HG02973 (cell line): Measurements from ENCODE around the gene C11orf86.
"Not testable (repeated sequence)": the region's sequence is repeated elsewhere in the genome, so short reads cannot be mapped to it uniquely, and the experiment has no call there.

Experiments
- ATAC-seq: cut with Tn5 transposase; IDR thresholded peaks from one replicate; pipeline ENCODE4 v1.9.1; 2021; ENCODE audit warnings: moderate library complexity; ENCODE audit not compliant: unreplicated experiment

The C11orf86 gene

DNA sequence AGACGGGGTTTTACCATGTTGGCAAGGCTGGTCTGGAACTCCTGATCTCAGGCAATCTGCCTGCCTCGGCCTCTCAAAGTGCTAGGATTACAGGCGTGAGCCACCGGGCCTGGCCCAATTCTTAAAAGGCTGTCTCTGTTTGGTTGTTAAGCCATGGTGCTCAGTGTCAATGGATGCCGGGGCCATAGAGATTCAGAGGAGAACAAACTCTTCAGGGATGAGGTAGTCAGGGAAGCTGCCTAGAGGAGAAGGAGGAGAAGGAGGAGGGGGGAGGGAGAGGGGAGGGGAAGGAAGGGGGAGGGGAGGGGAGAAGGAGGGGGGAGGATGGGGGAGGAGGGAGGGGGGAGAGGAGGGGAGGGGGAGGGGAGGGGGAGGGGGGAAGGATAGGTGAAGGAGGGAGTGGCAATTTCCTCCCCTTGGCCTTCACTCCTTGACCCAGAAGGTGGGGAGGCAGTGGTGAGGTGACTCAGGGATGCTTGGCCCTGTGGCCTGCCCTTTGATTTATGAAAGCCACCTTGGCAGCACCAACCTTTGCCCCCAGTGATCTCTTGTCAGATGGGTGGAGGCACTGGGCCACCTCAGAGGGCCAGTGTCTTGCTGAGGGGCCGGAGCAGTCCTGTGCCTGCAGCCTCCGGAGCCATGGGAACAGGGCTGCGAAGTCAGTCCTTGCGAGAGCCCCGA lies at the start of gene C11orf86:
C11orf86 (plus strand) TSS at position 581 of the 681 bp plus-strand sequence; CDS start at position 640, 59 bp downstream.
- no peak for ATAC-seq

DNA sequence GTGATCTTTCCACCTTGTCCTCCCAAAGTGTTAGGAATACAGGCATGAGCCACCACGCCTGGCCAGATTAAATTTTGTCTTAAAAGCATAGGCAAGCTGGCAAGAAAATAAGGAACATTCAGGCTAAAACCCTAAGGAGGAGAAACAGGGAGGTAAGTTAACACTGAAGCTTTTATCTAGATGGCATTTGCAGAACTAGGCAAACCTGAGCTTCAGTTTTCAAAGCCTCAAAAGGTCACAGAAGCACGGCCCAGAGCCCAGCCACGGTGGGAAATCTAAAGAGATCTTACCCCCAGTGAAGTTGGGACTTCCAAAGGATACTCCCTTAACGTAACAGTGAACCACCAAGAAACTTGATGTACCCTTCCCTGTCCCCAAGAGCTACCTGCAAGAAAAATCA lies 45.4 kb upstream of the C11orf86 start:
- no peak for ATAC-seq

- ATAC-seq = no peak
Measured at GRCh38 chr11:66932543-66932942, 42.6 kb upstream of the C11orf86 start.

DNA sequence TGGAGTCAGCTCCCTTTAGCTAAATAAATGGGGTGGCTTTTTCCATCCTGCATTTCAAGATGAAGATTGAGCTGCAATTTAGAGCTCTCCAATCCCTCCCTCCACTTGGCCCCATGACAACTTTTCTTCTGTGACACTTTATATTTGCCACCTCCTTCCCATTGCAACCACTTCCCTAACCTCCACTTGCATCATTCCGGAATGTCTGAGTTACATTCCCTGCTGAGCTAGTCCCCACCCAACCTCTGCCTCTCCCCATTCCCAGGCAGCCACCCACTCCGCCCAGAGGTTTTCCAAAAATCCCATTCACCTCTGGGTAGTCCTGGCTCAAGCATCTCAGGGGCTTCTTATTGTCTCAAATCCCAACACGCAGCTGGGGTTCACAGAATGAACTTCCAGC lies 41.6 kb upstream of the C11orf86 start:
- no peak for ATAC-seq

GRCh38 chr11:66934950-66935779 lies 39.9 kb upstream of the C11orf86 start:
- no peak for ATAC-seq

DNA sequence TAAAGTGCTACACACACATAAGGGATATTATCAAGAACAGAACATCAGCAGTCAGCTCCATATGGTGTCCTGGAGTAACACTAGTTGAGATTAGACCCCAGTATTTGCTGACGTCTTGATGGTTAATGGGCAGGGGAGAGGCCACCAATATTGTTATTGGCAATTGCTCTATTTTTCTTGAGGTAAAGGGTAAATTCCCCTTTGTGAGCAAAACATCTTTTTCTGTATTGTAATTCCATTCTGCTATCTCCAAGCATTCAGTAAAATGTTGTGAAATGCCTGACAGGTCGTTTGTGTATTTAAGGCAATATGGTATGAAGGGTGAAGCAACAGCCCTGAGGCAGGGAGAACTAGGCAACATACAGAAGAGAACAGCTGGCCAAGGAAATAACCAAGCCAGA lies 38.8 kb upstream of the C11orf86 start:
- ATAC-seq = no peak

DNA sequence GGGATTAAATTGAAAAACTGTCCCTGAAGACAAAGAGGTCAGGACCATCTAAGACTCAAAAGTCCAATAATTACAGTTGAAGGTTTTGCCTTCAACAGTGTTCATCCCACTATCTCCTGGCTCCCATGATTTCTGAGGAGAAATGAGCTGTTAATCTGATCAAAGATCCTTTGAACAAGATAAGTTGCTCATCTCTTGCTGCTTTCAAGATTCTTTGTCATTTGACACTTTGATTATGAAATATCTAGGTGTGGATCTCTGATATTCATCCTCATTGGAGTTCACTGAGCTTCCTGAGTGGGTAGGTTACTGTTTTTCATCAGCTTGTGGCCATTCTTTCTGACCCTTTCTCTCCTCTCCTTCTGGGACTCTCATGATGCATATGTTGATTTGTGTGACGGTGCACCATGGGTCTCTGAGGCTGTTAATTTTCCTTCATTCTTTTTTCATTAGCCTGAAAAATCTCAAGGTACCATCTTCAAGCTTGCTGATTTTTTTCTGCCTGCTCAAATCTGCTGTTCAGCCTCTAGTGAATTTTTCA lies 37.8 kb upstream of the C11orf86 start:
- ATAC-seq = no peak

- no peak for ATAC-seq
Measured at GRCh38 chr11:66938582-66939135, 36.4 kb upstream of the C11orf86 start.

- ATAC-seq = no peak
Measured at GRCh38 chr11:66950112-66950535, 25.0 kb upstream of the C11orf86 start.

DNA sequence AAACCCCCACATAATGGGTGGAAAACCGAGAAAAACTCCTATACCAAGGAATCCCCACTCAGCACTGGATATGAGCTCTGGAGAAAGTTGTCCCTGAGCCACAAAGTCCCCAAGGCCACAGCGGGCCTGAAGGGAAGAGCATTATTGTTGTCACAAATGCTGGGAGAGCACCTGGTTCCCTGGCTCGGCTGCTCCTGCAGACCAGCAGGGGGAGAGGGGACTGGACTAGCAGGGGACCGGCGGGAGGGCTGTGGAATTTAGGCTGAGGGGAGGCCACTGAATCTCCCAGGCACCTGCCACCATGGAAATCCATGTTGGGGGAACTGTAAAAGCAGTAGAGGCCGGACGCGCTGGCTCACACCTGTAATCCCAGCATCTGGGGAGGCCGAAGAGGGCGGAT lies 24.0 kb upstream of the C11orf86 start:
- no peak for ATAC-seq

- no peak for ATAC-seq
Measured at GRCh38 chr11:66951927-66952337, 23.2 kb upstream of the C11orf86 start.

- no peak for ATAC-seq
Measured at GRCh38 chr11:66953081-66953833, 21.8 kb upstream of the C11orf86 start.

DNA sequence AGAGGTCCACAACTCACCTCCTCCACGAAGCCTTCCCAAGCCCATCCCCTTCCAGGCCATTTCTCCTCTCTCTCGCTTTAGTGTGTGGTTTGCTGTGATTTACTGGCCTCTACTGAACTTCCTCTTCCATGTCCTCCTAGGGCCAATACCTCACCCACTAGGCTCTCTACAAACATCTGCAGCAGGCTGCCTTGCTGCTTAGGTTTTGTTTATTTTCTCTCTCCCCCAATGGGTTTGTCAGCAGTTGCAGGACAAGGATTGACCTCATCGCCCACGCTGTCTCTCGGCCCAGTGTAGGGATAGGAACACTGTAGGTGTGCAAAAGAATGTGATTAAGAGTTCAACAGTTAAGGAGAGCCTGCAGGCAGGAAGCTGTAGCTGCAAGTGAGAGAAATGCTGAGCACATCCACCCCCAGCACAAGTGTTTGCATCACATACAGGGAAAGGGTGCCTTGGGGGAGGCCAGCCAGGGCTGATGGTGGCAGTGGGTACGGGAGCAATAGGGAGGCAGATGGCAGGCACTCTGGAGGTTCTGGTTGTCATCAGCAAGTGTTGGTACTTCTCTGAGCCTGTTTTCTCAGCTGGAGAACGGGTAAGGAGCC lies 18.3 kb upstream of the C11orf86 start:
- ATAC-seq = no peak

GRCh38 chr11:66957971-66958231 lies 17.2 kb upstream of the C11orf86 start:
- peak; percentile 21 for ATAC-seq

DNA sequence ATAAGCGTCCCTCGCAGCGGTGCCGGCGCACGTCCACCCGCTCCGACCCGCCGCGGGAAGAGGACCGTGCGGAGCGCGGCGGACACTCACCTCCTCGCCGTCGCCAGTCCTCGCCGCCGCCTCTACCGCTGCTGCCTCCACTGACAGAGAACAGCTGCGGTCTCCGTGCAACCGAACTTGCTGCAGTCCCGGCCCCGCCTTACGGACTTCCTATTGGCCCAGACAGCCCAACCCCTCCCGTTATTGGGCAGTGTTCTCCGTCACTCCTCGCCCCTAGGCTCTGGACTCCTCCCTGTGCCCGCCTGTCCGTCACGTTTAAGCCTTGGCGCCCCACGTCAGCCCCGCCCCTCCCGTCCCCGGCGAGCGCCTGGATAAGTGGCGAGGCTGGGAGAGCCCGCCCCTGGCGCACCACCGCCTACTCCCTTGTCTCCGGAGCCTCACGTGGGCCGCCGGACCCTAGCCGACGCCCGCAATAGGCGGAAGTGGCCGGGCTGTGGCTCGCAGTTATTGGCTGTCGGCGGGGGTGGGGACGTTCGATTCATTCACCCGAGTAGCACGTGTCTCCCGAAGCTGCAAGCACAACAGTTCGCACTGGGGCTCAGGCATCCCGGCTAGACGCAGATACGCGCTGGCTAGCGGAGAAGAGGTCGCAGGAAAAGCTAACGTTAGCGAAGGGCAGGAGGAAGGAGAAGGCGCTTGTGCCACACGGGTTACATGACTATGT lies 16.7 kb upstream of the C11orf86 start, which contains the start of gene PC:
PC (minus strand) TSS at position 152 of the 724 bp plus-strand sequence. CDS start 86,224 bp downstream, outside the sequence.
- ATAC-seq = peak; percentile 93

DNA sequence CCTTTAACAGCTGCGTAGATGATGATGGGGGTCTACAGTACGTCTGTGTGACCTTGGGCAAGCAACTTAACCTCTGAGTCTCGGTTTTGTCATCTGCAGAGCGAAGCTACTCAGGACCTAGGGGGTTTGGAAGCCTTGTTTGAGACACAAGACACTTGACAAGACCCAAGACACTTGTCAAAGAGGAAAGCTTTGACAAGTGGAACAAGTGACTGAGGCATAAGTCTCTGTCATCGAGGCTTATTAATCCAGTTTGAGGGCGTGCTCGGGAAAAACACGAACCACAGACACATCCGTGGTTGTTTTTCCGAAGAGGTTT lies 16.2 kb upstream of the C11orf86 start:
- ATAC-seq = no peak

DNA sequence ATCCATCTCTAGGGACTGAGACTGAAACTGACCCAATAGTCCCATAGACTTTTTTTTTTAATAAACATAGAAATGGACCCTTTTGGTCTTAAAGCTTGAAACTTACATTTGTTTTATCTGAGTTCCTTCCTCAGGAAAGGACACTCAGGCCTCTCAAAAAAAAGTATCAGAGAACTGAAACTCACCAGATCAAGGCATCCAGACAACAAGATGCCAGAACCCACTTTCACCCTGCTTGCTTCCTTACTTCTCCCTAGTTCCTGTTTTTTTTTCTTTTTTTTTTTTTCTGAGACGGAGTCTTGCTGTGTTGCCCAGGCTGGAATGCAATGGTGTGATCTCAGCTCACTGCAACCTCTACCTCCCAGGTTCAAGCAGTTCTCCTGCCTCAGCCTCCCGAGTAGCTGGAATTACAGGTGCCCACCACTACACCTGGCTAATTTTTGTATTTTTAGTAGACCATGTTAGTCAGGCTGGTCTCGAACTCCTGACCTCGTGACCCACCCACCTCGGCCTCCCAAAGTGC lies 13.4 kb upstream of the C11orf86 start:
- ATAC-seq = not testable (repeated sequence)

GRCh38 chr11:66962247-66962646 lies 12.9 kb upstream of the C11orf86 start:
- no peak for ATAC-seq

DNA sequence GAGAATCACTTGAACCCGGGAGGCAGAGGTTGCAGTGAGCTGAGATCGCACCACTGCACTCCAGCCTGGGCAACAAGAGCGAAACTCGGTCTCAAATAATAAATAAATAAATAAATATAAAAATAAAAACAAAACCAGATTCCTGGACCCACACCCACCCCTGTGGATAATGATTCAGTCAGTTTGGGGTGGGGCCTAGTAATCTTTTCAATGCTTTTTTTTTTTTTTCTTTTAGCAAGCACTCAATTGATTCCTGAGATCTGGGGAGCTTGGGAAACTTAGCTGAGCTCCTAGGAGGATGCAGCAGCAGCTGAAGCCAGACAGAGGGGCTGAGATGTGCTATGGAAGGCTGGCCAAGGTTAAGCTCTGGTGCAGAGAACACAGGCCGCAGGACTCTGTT lies 12.3 kb upstream of the C11orf86 start:
- ATAC-seq = no peak

- no peak for ATAC-seq
Measured at GRCh38 chr11:66964495-66964894, 10.6 kb upstream of the C11orf86 start.
